Neural cell (in vitro differentiated cells): Measurements from ENCODE around the gene PGBD5. TPM values are rescaled to one million over a fixed set of nuclear protein-coding genes. Genes with fewer than 3 reads are reported as not detected.

Source experiments
- H2AFZ ChIP-seq: fragments of 200-600, 300-800 bp; sonication (generic), shearing (Covaris generic); 2 replicates; pipeline ENCODE4 v1.6.0; 2014; ENCODE audit warnings: low read depth, mild to moderate bottlenecking, antibody characterized with exemption, low read length, moderate library complexity
- H3F3A ChIP-seq: fragments of 200-600 bp; shearing (Covaris generic); 2 replicates; pipeline ENCODE4 v1.6.1; 2016; ENCODE audit warnings: mild to moderate bottlenecking, moderate library complexity, mixed read lengths, antibody characterized with exemption, low read length; ENCODE audit not compliant: insufficient read depth, poor library complexity, severe bottlenecking
- H3K27ac ChIP-seq: fragments of 200-600, 300-800 bp; sonication (generic), shearing (Covaris generic); 2 replicates; pipeline ENCODE4 v1.5.1; 2014; ENCODE audit warnings: mild to moderate bottlenecking, low read length, moderate library complexity
- H3K27me3 ChIP-seq: fragments of 300-800, 200-600 bp; sonication (generic), shearing (Covaris generic); 2 replicates; pipeline ENCODE4 v1.6.0; 2014; ENCODE audit warnings: mild to moderate bottlenecking, low read depth, low read length, moderate library complexity; ENCODE audit not compliant: insufficient read depth
- H3K36me3 ChIP-seq: fragments of 300-800, 200-600 bp; sonication (generic), shearing (Covaris generic); 2 replicates; pipeline ENCODE4 v1.5.1; 2014; ENCODE audit warnings: mild to moderate bottlenecking, antibody characterized with exemption, low read length, moderate library complexity; ENCODE audit not compliant: insufficient read depth
- H3K4me2 ChIP-seq: fragments of 300-800, 200-600 bp; sonication (generic), shearing (Covaris generic); 2 replicates; pipeline ENCODE4 v1.6.0; 2014; ENCODE audit warnings: mild to moderate bottlenecking, low read length
- H3K4me3 ChIP-seq: fragments of 300-800, 200-600 bp; sonication (generic), shearing (Covaris generic); 2 replicates; pipeline ENCODE4 v1.5.1; 2014; ENCODE audit warnings: mild to moderate bottlenecking, low read length, moderate library complexity
- H3K79me2 ChIP-seq: fragments of 200-600 bp; shearing (Covaris generic); replicated peaks from 2 replicates; pipeline ENCODE4 v1.6.0; 2014; ENCODE audit warnings: mild to moderate bottlenecking, low read length, moderate library complexity; ENCODE audit not compliant: insufficient read depth
- H3K9ac ChIP-seq: fragments of 300-800, 200-600 bp; sonication (generic), shearing (Covaris generic); 2 replicates; pipeline ENCODE4 v1.6.1; 2016; ENCODE audit warnings: mild to moderate bottlenecking, low read length, mixed read lengths
- H3K9me2 ChIP-seq: fragments of 200-600 bp; shearing (Covaris generic); 2 replicates; pipeline ENCODE4 v1.6.1; 2016; ENCODE audit warnings: mild to moderate bottlenecking, low read length, mixed read lengths; ENCODE audit not compliant: insufficient read depth
- H3K9me3 ChIP-seq: fragments of 200-600, 300-800 bp; sonication (generic), shearing (Covaris generic); 2 replicates; pipeline ENCODE4 v1.6.1; 2016; ENCODE audit warnings: mild to moderate bottlenecking, mixed run types, low read length, moderate library complexity, mixed read lengths
- H4K20me1 ChIP-seq: fragments of 200-600 bp; shearing (Covaris generic); 2 replicates; pipeline ENCODE4 v1.6.1; 2016; ENCODE audit warnings: mild to moderate bottlenecking, mixed run types; ENCODE audit not compliant: insufficient read depth
- EP300 ChIP-seq: fragments of 450-650 bp; conservative IDR thresholded peaks from 2 replicates; pipeline ENCODE4 v1.6.1; 2014; ENCODE audit warnings: antibody characterized with exemption, mild to moderate bottlenecking, moderate library complexity; ENCODE audit not compliant: poor library complexity, severe bottlenecking
- EZH2 ChIP-seq: fragments of 200-600, 300-800 bp; shearing (Covaris generic), sonication (generic); IDR thresholded peaks from 2 replicates; pipeline ENCODE4 v1.6.1; 2014; ENCODE audit warnings: antibody characterized with exemption, low read length, borderline replicate concordance, mild to moderate bottlenecking; ENCODE audit not compliant: insufficient read depth, poor library complexity, severe bottlenecking
- MXI1 ChIP-seq: fragments of 450-650 bp; conservative IDR thresholded peaks from 2 replicates; pipeline ENCODE4 v1.6.1; 2014; ENCODE audit warnings: antibody characterized with exemption, mild to moderate bottlenecking; ENCODE audit not compliant: poor library complexity, severe bottlenecking
- POLR2AphosphoS5 ChIP-seq: IDR thresholded peaks from 2 replicates; pipeline ENCODE4 v1.6.1; 2012
- RAD21 ChIP-seq: fragments of 450-650 bp; conservative IDR thresholded peaks from 2 replicates; pipeline ENCODE4 v1.6.1; 2014; ENCODE audit warnings: antibody characterized with exemption, mild to moderate bottlenecking, moderate library complexity
- SMC3 ChIP-seq: fragments of 450-650 bp; conservative IDR thresholded peaks from 2 replicates; pipeline ENCODE4 v1.6.1; 2014; ENCODE audit warnings: antibody characterized with exemption, mild to moderate bottlenecking, moderate library complexity; ENCODE audit not compliant: poor library complexity
- TAF1 ChIP-seq: IDR thresholded peaks from 2 replicates; pipeline ENCODE4 v1.6.1; 2012; ENCODE audit warnings: low read depth
- polyA plus RNA-seq: library from polyadenylated mRNA; depleted of rRNA; stranded (reverse); fragments of >200 nt; gene quantifications from 2 replicates; pipeline ENCODE4 v1.2.3, GENCODE V29; 2014
- TF ChIP-seq, protein P1 (sequence below): fragments of 450-650 bp; IDR thresholded peaks from 2 replicates; pipeline ENCODE4 v1.5.1; 2014; ENCODE audit warnings: antibody characterized with exemption, mild to moderate bottlenecking, moderate library complexity; ENCODE audit not compliant: poor library complexity, severe bottlenecking
- TF ChIP-seq, protein P2 (sequence below): IDR thresholded peaks from 2 replicates; pipeline ENCODE4 v1.6.1; 2012; ENCODE audit warnings: borderline replicate concordance

Gene PGBD5
- polyA plus RNA-seq, 1 donor from 2014 or later = 16.3 TPM

GRCh38 chr1:230333590-230334446 is 92.3 kb downstream of the PGBD5 start:
- Histone ChIP-seq H3K27ac (no peak overlapping the region), H3K36me3 (peaks cover 5% of the 10 kb centered on the region), H3K27me3 (no peaks in the 10 kb centered on the region), H2AFZ (no peak overlapping the region), H4K20me1 (no peaks in the 10 kb centered on the region), H3K9me2 (no peaks in the 10 kb centered on the region), H3F3A (no peaks in the 10 kb centered on the region), H3K9me3 (no peaks in the 10 kb centered on the region), H3K79me2 (no peaks in the 10 kb centered on the region), H3K9ac (no peak overlapping the region), H3K4me2 (no peak overlapping the region), H3K4me3 (no peak overlapping the region)
- TF ChIP-seq POLR2AphosphoS5 (no peak), MXI1 (no peak), EP300 (no peak), EZH2 (no peak), TAF1 (no peak), RAD21 (no peak), SMC3 (no peak)
- TF ChIP-seq, protein P1, sequence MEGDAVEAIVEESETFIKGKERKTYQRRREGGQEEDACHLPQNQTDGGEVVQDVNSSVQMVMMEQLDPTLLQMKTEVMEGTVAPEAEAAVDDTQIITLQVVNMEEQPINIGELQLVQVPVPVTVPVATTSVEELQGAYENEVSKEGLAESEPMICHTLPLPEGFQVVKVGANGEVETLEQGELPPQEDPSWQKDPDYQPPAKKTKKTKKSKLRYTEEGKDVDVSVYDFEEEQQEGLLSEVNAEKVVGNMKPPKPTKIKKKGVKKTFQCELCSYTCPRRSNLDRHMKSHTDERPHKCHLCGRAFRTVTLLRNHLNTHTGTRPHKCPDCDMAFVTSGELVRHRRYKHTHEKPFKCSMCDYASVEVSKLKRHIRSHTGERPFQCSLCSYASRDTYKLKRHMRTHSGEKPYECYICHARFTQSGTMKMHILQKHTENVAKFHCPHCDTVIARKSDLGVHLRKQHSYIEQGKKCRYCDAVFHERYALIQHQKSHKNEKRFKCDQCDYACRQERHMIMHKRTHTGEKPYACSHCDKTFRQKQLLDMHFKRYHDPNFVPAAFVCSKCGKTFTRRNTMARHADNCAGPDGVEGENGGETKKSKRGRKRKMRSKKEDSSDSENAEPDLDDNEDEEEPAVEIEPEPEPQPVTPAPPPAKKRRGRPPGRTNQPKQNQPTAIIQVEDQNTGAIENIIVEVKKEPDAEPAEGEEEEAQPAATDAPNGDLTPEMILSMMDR = no peak
- TF ChIP-seq, protein P2, sequence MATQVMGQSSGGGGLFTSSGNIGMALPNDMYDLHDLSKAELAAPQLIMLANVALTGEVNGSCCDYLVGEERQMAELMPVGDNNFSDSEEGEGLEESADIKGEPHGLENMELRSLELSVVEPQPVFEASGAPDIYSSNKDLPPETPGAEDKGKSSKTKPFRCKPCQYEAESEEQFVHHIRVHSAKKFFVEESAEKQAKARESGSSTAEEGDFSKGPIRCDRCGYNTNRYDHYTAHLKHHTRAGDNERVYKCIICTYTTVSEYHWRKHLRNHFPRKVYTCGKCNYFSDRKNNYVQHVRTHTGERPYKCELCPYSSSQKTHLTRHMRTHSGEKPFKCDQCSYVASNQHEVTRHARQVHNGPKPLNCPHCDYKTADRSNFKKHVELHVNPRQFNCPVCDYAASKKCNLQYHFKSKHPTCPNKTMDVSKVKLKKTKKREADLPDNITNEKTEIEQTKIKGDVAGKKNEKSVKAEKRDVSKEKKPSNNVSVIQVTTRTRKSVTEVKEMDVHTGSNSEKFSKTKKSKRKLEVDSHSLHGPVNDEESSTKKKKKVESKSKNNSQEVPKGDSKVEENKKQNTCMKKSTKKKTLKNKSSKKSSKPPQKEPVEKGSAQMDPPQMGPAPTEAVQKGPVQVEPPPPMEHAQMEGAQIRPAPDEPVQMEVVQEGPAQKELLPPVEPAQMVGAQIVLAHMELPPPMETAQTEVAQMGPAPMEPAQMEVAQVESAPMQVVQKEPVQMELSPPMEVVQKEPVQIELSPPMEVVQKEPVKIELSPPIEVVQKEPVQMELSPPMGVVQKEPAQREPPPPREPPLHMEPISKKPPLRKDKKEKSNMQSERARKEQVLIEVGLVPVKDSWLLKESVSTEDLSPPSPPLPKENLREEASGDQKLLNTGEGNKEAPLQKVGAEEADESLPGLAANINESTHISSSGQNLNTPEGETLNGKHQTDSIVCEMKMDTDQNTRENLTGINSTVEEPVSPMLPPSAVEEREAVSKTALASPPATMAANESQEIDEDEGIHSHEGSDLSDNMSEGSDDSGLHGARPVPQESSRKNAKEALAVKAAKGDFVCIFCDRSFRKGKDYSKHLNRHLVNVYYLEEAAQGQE = no peak

DNA sequence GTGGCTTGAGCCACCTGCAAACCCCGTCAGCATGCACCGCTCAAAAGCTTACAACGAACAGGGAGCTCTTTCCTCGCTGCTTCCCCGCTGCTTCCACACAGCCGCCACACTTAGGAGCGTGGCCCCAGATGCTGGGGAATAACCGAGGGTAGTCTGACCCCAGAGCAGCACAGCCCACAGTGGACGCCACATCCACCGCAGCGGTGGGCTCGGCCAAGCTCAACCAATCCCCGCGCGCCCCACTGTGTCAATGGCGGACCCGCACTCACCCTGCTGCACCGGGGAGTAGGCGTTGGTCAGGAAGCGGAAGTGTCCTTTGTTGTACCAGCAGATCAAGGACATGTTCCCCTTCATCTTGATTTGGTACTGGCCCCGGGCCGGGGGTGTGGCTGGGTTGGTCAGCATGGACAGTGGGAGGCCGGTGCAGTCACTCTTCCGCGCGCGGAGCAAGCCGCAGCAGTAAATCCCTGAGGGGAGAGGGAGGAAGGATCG is 93.5 kb downstream of the PGBD5 start:
- Histone ChIP-seq H3F3A (no peaks in the 10 kb centered on the region), H3K36me3 (peaks cover 5% of the 10 kb centered on the region), H3K9me2 (no peaks in the 10 kb centered on the region), H3K79me2 (no peaks in the 10 kb centered on the region), H3K9me3 (no peaks in the 10 kb centered on the region), H3K9ac (peak overlapping the region; percentile 17), H4K20me1 (no peaks in the 10 kb centered on the region), H2AFZ (no peak overlapping the region), H3K27ac (peak overlapping the region; percentile 31), H3K4me2 (no peak overlapping the region), H3K4me3 (peak overlapping the region; percentile 23), H3K27me3 (no peaks in the 10 kb centered on the region)
- TF ChIP-seq EZH2 (no peak), SMC3 (no peak), RAD21 (no peak), POLR2AphosphoS5 (peak; percentile 8), TAF1 (no peak), MXI1 (no peak)
